A549 (cell line): Measurements from ENCODE around the gene P4HTM.

Experiments
- CEBPB ChIP-seq, 2 experiments: fragments of >200 bp in 1 of 2; sonication (Bioruptor Twin) in 1 of 2; formaldehyde crosslinking in 1 of 2; IDR thresholded peaks; 2 replicates each; pipeline ENCODE4 v1.6.1; 2012 to 2016
- EHMT2 ChIP-seq: fragments of 200-600 bp; sonication (generic); IDR thresholded peaks from 2 replicates; pipeline ENCODE4 v1.6.1; 2016; ENCODE audit warnings: antibody characterized with exemption, low read depth, mild to moderate bottlenecking, moderate library complexity
- EP300 ChIP-seq, 2 experiments: fragments of >200 bp; sonication (Bioruptor Twin); formaldehyde crosslinking; IDR thresholded peaks; 2 replicates in 1 of 2; 3 replicates in 1 of 2; pipeline ENCODE4 v1.6.1; 2016 to 2017
- GATA3 ChIP-seq: IDR thresholded peaks from 2 replicates; pipeline ENCODE4 v1.6.1; 2012; ENCODE audit warnings: borderline replicate concordance
- NFE2L2 ChIP-seq: fragments of 150-350 bp; conservative IDR thresholded peaks from 2 replicates; pipeline ENCODE4 v1.6.1; 2014; ENCODE audit warnings: low read length
- POLR2A ChIP-seq: IDR thresholded peaks from 2 replicates; pipeline ENCODE4 v1.6.1; 2012; ENCODE audit warnings: mild to moderate bottlenecking, low read length
- RAD21 ChIP-seq, 2 experiments: fragments of >200 bp in 1 of 2; sonication (Bioruptor Twin) in 1 of 2; formaldehyde crosslinking in 1 of 2; IDR thresholded peaks in 1 of 2; conservative IDR thresholded peaks in 1 of 2; 2 replicates in 1 of 2; 3 replicates in 1 of 2; pipeline ENCODE4 v1.6.1; 2012 to 2018; ENCODE audit warnings: inconsistent platforms in 1 of 2
- RNF2 ChIP-seq: fragments of 200-600 bp; sonication (generic); IDR thresholded peaks from 2 replicates; pipeline ENCODE4 v1.6.1; 2016; ENCODE audit warnings: low read depth, mild to moderate bottlenecking, antibody characterized with exemption, moderate library complexity, borderline replicate concordance
- SREBF2 ChIP-seq: fragments of 450-650 bp; IDR thresholded peaks from 2 replicates; pipeline ENCODE4 v1.6.1; 2014; ENCODE audit warnings: mild to moderate bottlenecking, moderate library complexity
- TF ChIP-seq, protein P1 (sequence below): fragments of >200 bp; sonication (Bioruptor Twin); formaldehyde crosslinking; IDR thresholded peaks from 3 replicates; pipeline ENCODE4 v1.5.1; 2016
- TF ChIP-seq, protein P2 (sequence below): IDR thresholded peaks from 2 replicates; pipeline ENCODE4 v1.6.1; 2012
- TF ChIP-seq, protein P3 (sequence below): fragments of 200-600 bp; sonication (generic); IDR thresholded peaks from 2 replicates; pipeline ENCODE4 v1.6.1; 2016; ENCODE audit warnings: antibody characterized with exemption, mild to moderate bottlenecking, moderate library complexity

DNA sequence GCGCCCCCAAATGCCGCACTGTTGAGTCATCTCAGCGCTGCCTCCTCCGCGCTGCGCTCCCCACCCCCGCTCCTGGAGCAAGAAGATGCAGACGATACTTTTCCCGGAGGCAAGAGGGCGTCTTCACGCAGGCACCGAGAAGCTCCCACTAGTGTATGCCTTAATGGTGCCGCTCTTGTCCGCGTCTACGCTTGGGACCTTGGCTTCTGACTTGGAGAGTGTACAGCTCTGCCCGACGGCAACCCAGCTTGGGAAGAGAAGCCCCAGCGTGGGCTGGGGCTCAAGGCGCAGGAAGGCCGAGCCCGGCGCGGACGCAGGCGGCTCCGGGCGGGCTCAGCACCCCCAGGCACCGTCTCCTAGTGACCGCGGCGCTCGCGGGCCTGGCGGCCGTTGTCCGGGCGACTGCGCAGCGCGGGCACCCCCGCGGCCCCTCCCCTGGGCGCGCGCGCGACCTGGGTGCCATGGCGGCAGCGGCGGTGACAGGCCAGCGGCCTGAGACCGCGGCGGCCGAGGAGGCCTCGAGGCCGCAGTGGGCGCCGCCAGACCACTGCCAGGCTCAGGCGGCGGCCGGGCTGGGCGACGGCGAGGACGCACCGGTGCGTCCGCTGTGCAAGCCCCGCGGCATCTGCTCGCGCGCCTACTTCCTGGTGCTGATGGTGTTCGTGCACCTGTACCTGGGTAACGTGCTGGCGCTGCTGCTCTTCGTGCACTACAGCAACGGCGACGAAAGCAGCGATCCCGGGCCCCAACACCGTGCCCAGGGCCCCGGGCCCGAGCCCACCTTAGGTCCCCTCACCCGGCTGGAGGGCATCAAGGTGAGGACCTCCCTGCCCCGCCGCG is at the start of gene P4HTM:
- TF ChIP-seq RAD21 (conservative IDR thresholded peaks at IDR 0.05 in 1 of 2, IDR thresholded peaks at IDR 0.05 in 1 of 2) (peak in 1 of 2 experiments; percentile 20; a peak in 2 of 5 replicates), NFE2L2 (no peak), EP300 (IDR thresholded peaks at IDR 0.05) (no peak), CEBPB (IDR thresholded peaks at IDR 0.05) (no peak), POLR2A (peak; percentile 40), RNF2 (no peak), EHMT2 (no peak), GATA3 (no peak), SREBF2 (no peak)
- TF ChIP-seq, protein P1, sequence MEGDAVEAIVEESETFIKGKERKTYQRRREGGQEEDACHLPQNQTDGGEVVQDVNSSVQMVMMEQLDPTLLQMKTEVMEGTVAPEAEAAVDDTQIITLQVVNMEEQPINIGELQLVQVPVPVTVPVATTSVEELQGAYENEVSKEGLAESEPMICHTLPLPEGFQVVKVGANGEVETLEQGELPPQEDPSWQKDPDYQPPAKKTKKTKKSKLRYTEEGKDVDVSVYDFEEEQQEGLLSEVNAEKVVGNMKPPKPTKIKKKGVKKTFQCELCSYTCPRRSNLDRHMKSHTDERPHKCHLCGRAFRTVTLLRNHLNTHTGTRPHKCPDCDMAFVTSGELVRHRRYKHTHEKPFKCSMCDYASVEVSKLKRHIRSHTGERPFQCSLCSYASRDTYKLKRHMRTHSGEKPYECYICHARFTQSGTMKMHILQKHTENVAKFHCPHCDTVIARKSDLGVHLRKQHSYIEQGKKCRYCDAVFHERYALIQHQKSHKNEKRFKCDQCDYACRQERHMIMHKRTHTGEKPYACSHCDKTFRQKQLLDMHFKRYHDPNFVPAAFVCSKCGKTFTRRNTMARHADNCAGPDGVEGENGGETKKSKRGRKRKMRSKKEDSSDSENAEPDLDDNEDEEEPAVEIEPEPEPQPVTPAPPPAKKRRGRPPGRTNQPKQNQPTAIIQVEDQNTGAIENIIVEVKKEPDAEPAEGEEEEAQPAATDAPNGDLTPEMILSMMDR = peak; percentile 30; the same call in 2 of the 3 replicates
- TF ChIP-seq, protein P2, sequence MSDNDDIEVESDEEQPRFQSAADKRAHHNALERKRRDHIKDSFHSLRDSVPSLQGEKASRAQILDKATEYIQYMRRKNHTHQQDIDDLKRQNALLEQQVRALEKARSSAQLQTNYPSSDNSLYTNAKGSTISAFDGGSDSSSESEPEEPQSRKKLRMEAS = peak; percentile 31; the same call in 1 of the 2 replicates
- TF ChIP-seq, protein P3, sequence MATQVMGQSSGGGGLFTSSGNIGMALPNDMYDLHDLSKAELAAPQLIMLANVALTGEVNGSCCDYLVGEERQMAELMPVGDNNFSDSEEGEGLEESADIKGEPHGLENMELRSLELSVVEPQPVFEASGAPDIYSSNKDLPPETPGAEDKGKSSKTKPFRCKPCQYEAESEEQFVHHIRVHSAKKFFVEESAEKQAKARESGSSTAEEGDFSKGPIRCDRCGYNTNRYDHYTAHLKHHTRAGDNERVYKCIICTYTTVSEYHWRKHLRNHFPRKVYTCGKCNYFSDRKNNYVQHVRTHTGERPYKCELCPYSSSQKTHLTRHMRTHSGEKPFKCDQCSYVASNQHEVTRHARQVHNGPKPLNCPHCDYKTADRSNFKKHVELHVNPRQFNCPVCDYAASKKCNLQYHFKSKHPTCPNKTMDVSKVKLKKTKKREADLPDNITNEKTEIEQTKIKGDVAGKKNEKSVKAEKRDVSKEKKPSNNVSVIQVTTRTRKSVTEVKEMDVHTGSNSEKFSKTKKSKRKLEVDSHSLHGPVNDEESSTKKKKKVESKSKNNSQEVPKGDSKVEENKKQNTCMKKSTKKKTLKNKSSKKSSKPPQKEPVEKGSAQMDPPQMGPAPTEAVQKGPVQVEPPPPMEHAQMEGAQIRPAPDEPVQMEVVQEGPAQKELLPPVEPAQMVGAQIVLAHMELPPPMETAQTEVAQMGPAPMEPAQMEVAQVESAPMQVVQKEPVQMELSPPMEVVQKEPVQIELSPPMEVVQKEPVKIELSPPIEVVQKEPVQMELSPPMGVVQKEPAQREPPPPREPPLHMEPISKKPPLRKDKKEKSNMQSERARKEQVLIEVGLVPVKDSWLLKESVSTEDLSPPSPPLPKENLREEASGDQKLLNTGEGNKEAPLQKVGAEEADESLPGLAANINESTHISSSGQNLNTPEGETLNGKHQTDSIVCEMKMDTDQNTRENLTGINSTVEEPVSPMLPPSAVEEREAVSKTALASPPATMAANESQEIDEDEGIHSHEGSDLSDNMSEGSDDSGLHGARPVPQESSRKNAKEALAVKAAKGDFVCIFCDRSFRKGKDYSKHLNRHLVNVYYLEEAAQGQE = no peak
